ENCODE measurements around the gene SPAG8. TPM values are rescaled to one million over a fixed set of nuclear protein-coding genes. Genes with fewer than 3 reads are reported as not detected.

Gene SPAG8
- total and polyA plus RNA-seq, 9 of the 15 experiments (the other 6 are each of a cell fraction or from before 2014, with no cell fraction given), result 0.03 to 0.47 (median 0.21) TPM

DNA sequence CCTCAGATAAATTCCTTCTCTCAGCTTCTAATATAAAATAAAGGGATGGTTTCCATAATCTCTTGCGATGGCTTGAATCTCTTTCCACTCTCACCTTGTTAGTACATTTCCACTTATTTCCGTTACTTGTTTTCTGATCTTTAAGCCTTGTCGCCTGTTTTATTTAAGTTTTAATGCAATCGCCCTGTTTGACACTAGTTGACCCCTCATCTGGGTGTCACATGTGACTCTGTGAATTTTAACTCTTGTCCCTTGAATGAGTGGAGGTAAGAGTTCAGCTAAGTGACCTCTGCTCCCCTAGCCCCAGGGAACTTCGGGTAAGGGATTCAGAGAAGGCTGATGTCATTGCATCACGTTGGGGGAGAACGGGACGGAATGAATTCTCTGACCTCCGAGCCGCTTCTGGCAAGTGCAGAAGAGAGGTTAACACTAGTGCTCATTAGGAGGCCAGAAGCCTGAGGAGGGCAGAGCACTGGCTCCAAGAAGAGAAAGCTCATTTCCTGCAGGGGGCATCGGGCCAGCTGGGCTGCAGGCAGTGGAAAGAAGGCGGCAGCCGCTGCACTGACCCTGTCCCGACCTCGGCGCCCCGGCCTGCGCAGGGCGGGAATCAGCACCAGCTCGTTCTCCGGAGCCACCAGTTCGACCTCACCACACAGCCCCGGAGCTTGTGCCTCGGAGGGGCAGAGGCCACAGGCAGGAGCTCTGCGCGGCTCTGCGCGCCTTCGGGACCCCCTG lies 2.2 kb upstream of the SPAG8 start (continued):
- TF ChIP-seq ZNF12 (CRISPR knock-in tag; IDR thresholded peaks at IDR 0.05) (no peak), MIER1 (IDR thresholded peaks at IDR 0.05; ENCODE audit: low read depth) (no peak), MCM7 (IDR thresholded peaks at IDR 0.05) (no peak), ZNF79 (CRISPR knock-in tag; IDR thresholded peaks at IDR 0.05; ENCODE audit: low read depth) (no peak), FOS (IDR thresholded peaks at IDR 0.05; ENCODE audit: extremely low read depth, insufficient read length) (no peak), ZEB2 (IDR thresholded peaks at IDR 0.05) (no peak), NUFIP1 (IDR thresholded peaks at IDR 0.05; ENCODE audit: partially characterized antibody) (no peak), RFX1 (IDR thresholded peaks at IDR 0.05) (no peak), ZNF165 (CRISPR knock-in tag; IDR thresholded peaks at IDR 0.05; ENCODE audit: borderline replicate concordance) (no peak), ZKSCAN8 (CRISPR knock-in tag; IDR thresholded peaks at IDR 0.05) (no peak)
- TF ChIP-seq, protein P1, sequence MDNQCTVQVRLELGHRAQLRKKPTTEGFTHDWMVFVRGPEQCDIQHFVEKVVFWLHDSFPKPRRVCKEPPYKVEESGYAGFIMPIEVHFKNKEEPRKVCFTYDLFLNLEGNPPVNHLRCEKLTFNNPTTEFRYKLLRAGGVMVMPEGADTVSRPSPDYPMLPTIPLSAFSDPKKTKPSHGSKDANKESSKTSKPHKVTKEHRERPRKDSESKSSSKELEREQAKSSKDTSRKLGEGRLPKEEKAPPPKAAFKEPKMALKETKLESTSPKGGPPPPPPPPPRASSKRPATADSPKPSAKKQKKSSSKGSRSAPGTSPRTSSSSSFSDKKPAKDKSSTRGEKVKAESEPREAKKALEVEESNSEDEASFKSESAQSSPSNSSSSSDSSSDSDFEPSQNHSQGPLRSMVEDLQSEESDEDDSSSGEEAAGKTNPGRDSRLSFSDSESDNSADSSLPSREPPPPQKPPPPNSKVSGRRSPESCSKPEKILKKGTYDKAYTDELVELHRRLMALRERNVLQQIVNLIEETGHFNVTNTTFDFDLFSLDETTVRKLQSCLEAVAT (IDR thresholded peaks at IDR 0.05), result no peak
- TF ChIP-seq, protein P2, sequence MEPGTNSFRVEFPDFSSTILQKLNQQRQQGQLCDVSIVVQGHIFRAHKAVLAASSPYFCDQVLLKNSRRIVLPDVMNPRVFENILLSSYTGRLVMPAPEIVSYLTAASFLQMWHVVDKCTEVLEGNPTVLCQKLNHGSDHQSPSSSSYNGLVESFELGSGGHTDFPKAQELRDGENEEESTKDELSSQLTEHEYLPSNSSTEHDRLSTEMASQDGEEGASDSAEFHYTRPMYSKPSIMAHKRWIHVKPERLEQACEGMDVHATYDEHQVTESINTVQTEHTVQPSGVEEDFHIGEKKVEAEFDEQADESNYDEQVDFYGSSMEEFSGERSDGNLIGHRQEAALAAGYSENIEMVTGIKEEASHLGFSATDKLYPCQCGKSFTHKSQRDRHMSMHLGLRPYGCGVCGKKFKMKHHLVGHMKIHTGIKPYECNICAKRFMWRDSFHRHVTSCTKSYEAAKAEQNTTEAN (CRISPR knock-in tag; IDR thresholded peaks at IDR 0.05), result no peak
- TF ChIP-seq, protein P3, sequence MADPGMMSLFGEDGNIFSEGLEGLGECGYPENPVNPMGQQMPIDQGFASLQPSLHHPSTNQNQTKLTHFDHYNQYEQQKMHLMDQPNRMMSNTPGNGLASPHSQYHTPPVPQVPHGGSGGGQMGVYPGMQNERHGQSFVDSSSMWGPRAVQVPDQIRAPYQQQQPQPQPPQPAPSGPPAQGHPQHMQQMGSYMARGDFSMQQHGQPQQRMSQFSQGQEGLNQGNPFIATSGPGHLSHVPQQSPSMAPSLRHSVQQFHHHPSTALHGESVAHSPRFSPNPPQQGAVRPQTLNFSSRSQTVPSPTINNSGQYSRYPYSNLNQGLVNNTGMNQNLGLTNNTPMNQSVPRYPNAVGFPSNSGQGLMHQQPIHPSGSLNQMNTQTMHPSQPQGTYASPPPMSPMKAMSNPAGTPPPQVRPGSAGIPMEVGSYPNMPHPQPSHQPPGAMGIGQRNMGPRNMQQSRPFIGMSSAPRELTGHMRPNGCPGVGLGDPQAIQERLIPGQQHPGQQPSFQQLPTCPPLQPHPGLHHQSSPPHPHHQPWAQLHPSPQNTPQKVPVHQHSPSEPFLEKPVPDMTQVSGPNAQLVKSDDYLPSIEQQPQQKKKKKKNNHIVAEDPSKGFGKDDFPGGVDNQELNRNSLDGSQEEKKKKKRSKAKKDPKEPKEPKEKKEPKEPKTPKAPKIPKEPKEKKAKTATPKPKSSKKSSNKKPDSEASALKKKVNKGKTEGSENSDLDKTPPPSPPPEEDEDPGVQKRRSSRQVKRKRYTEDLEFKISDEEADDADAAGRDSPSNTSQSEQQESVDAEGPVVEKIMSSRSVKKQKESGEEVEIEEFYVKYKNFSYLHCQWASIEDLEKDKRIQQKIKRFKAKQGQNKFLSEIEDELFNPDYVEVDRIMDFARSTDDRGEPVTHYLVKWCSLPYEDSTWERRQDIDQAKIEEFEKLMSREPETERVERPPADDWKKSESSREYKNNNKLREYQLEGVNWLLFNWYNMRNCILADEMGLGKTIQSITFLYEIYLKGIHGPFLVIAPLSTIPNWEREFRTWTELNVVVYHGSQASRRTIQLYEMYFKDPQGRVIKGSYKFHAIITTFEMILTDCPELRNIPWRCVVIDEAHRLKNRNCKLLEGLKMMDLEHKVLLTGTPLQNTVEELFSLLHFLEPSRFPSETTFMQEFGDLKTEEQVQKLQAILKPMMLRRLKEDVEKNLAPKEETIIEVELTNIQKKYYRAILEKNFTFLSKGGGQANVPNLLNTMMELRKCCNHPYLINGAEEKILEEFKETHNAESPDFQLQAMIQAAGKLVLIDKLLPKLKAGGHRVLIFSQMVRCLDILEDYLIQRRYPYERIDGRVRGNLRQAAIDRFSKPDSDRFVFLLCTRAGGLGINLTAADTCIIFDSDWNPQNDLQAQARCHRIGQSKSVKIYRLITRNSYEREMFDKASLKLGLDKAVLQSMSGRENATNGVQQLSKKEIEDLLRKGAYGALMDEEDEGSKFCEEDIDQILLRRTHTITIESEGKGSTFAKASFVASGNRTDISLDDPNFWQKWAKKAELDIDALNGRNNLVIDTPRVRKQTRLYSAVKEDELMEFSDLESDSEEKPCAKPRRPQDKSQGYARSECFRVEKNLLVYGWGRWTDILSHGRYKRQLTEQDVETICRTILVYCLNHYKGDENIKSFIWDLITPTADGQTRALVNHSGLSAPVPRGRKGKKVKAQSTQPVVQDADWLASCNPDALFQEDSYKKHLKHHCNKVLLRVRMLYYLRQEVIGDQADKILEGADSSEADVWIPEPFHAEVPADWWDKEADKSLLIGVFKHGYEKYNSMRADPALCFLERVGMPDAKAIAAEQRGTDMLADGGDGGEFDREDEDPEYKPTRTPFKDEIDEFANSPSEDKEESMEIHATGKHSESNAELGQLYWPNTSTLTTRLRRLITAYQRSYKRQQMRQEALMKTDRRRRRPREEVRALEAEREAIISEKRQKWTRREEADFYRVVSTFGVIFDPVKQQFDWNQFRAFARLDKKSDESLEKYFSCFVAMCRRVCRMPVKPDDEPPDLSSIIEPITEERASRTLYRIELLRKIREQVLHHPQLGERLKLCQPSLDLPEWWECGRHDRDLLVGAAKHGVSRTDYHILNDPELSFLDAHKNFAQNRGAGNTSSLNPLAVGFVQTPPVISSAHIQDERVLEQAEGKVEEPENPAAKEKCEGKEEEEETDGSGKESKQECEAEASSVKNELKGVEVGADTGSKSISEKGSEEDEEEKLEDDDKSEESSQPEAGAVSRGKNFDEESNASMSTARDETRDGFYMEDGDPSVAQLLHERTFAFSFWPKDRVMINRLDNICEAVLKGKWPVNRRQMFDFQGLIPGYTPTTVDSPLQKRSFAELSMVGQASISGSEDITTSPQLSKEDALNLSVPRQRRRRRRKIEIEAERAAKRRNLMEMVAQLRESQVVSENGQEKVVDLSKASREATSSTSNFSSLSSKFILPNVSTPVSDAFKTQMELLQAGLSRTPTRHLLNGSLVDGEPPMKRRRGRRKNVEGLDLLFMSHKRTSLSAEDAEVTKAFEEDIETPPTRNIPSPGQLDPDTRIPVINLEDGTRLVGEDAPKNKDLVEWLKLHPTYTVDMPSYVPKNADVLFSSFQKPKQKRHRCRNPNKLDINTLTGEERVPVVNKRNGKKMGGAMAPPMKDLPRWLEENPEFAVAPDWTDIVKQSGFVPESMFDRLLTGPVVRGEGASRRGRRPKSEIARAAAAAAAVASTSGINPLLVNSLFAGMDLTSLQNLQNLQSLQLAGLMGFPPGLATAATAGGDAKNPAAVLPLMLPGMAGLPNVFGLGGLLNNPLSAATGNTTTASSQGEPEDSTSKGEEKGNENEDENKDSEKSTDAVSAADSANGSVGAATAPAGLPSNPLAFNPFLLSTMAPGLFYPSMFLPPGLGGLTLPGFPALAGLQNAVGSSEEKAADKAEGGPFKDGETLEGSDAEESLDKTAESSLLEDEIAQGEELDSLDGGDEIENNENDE (IDR thresholded peaks at IDR 0.05; ENCODE audit: low read depth, low read length), result no peak
- TF ChIP-seq, protein P4, sequence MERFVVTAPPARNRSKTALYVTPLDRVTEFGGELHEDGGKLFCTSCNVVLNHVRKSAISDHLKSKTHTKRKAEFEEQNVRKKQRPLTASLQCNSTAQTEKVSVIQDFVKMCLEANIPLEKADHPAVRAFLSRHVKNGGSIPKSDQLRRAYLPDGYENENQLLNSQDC (CRISPR knock-in tag; IDR thresholded peaks at IDR 0.05), result no peak

Measured in K562 (cell line).